HG03097 (cell line): ENCODE data around the gene DCAF15.

ENCODE experiments used
- ATAC-seq: cut with Tn5 transposase; IDR thresholded peaks from one replicate; pipeline ENCODE4 v1.9.1; 2021; ENCODE audit not compliant: unreplicated experiment, low FRiP score

The DCAF15 gene

DNA sequence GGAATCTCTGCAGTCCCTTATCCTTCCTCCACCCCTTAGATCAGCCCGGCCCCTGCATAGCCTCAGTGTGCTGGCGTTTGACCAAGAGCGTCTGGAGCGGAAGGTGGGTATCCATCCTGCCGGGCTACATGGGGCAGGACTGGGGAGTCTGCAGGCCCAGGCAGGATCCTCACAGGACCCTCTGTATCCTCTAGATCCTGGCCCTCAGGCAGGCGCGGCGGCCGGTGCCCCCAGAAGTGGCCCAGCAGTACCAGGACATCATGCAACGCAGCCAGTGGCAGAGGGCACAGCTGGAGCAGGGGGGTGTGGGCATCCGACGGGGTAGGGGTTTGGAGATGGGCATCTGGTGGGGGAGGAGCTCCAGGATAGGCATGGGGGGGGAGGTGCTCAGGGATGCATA lies 23.0 kb upstream of the DCAF15 start:
- ATAC-seq, result no peak

DNA sequence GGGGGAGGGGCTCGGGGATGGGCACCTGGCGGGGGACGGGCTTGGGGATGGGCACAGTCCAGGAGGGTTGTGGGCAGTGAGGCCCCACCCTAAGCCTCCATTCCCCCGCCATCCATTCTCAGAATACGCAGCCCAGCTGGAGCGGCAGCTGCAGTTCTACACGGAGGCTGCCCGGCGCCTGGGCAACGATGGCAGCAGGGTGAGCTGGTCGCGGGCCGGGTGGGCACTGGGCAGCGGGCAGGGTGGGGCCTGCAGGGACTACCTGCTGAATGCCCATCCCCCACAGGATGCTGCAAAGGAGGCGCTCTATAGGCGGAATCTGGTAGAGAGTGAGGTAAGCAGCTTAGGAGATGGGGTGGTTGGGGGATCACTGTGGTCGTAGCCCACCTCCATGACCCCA lies 22.4 kb upstream of the DCAF15 start:
- no peak for ATAC-seq

GRCh38 chr19:13930402-13930801 lies 21.9 kb upstream of the DCAF15 start:
- ATAC-seq, result no peak

GRCh38 chr19:13931391-13932148 lies 20.7 kb upstream of the DCAF15 start:
- no peak for ATAC-seq

GRCh38 chr19:13932149-13932637 lies 20.1 kb upstream of the DCAF15 start:
- no peak for ATAC-seq

- no peak for ATAC-seq
Observed at GRCh38 chr19:13932911-13933393, 19.4 kb upstream of the DCAF15 start.

DNA sequence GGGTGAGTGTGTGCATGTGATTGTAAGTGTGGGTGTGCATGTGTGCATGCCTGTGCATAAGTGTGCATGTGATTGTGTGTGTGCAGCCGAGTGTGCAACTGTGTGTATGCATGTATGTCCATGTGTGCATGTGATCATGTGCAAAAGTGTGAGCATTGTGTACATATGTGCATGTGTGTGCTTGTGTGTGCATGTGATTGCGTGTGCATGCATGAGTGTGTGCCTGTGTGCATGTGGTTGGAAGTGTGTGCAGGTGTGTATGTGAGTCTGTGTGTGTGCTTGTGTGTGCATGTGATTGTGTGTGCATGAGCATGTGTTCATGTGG lies 17.6 kb upstream of the DCAF15 start:
- ATAC-seq, result no peak

GRCh38 chr19:13935765-13936510 lies 16.4 kb upstream of the DCAF15 start:
- no peak for ATAC-seq

DNA sequence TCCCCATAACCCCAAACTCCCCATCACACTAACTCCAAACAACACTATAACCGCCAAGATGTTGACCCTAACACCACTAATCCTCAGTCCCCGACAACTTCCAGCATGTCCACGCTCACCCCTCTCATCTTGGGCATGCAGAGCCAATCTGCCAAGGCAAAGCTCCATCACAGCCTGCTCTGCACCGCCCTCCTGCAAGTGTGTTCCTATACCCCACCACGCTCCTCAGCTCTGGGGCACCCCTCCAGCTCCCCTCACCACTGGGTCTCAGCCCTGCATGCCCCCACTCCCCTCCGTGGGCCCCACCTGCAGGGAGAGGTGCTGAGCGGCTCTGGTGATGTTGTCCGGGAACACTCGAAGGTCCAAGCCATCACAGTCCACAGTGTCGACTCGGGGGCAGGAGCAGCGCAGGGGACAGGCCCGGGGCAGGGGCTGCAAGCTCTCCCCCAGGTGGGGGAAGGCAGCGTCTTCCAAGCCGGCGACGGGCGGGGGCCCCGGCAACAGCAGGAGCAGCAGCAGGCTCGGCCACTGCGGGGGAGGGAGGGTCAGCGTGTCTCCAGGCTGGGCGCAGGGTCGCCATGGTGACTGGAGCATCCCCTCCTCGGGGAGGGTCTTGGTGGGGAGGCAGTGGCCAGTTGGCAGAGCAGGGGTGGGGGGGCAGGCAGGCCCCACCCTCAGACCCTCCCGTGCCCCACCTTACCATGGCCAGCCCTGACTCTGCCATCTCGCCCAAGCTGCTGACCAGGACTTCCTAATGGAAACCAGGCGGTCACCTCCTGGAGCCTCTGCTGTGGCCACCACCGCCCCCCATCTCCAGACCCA lies 14.6 kb upstream of the DCAF15 start:
- no peak for ATAC-seq

- no peak for ATAC-seq
Observed at GRCh38 chr19:13938301-13939064, 13.8 kb upstream of the DCAF15 start, which contains the start of gene PODNL1. Gene PODNL1 (minus strand): TSS chr19:13938417. CDS start chr19:13938181, 236 bp downstream.

DNA sequence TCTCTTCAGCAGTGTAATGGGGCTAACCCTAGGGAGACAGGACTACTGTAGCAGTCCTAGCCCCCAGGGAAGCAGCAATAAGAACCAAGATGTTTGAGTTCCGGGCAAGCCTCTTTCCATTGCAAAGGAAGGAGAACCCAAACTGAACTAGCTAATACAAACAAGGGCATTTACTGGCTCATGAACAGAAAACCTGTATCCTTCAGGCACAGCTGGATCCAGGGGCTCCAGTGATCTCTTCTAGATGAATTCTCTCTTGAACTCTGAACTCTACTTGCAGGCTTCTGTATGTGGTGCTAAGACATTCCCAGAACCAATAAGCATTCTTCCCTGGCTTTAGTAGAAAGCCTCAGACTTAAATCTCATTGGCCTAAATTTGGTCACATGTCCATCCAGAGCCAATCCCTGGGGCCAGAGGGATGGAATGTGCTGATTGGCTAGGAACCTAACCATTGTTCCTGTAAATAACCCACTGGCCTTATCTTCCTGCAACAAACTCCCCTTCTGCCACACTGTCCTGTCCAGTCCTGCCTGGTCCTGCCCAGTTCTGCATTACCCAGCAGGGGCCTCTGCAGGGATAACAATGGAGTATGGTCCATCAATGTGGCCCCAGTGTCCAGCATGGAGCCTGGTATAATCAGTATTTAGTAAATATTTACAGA lies 10.2 kb upstream of the DCAF15 start:
- no peak for ATAC-seq

DNA sequence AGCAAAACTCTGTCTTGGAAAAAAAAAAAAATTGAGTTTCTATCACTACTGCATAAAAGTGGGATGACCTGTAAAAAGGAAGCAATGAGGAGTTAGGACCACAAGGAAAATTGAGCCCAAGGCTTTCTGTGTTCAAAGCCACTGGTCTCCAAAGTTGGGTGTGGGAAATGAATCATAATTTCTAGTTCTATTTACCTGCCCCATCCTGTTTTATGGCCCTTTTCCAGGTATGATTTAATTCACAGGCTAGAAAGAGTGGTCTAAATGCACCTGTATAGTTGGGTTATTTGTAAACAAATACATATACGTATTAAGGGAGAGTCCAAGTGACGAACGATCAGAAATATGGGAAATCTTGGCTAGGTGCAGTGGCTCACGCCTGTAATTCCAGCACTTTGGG lies 5.9 kb upstream of the DCAF15 start:
- no peak for ATAC-seq

DNA sequence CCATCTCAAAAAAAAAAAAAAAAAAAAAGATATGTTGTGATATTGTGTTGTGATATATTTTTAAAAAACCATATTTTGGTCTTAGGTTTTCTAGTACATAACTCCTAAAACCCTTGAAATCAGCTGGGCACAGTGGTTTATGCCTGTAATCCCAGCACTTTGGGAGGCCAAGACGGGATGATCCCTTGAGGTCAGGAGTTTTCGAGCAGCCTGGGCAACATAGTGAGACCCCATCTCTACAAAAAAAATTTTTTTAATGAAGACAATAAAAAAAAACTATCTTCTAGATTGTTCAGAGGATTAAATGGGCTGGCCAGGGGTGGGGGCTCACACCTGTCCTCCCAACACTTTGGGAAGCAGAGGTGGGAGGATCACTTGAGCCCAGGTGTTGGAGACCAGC lies 1.3 kb upstream of the DCAF15 start:
- ATAC-seq, result no peak

- no peak for ATAC-seq
Observed at GRCh38 chr19:13951799-13952153, 533 bp upstream of the DCAF15 start.

DNA sequence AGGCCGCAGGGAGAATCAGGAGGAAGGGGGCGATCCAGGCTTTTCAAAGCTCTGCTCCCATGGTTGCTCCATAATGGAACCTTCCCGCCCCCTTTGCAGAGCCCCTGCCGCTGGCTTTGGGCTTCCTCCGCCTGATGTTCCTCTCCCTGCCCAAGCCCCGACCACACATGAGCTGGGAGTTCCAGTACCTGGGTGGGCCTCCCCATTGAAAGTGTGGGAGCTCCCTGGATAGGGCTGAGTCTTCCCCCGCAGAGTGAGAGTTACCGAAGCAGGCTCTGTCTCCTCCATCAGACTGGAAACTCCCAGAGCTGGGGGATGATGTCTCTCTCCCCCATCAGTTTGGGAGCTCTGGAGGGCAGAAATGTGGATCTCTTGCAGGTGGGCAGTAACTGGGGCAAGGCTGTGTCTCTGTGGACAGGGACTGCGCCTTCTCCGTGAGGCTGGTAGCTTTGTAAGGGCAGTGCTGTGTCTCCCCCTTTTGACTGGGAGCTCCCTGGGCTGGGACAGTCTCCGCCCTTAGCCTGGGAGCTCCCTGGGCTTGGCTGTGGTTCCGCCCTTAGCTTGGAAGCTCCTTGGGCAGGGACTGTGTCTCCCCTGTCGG lies 722 bp downstream of the DCAF15 start:
- ATAC-seq, result no peak

- no peak for ATAC-seq
Observed at GRCh38 chr19:13954185-13954584, 1.9 kb downstream of the DCAF15 start.

DNA sequence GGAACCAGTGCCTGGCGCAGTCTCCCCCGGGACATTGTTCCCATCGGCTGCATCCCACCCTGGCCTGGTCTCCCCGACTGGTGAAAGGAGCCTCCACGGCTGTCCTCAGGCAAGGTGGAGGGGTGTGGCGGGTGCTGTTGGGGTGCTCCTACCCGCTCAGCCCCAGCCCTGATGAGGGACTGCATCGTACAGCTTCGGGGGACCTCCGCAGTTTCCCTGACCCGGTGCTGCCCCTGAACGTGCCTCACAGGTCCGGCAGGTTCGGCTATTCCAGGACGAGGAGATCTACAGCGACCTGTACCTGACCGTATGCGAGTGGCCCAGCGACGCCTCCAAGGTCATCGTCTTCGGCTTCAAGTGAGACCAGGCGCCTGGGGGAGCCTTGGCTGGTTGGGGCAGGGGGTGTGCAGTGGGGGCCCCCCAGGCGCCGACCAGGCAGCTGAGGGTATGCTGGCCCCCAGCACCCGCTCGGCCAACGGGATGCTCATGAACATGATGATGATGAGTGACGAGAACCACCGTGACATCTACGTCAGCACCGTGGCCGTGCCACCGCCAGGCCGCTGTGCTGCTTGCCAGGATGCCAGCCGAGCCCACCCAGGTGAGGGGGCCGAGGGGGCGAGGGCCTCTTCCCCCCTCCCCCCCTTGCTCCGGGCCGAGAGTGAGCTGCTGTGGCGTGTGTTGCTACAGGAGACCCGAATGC lies 3.5 kb downstream of the DCAF15 start:
- no peak for ATAC-seq

- no peak for ATAC-seq
Observed at GRCh38 chr19:13956365-13956744, 4.0 kb downstream of the DCAF15 start.

DNA sequence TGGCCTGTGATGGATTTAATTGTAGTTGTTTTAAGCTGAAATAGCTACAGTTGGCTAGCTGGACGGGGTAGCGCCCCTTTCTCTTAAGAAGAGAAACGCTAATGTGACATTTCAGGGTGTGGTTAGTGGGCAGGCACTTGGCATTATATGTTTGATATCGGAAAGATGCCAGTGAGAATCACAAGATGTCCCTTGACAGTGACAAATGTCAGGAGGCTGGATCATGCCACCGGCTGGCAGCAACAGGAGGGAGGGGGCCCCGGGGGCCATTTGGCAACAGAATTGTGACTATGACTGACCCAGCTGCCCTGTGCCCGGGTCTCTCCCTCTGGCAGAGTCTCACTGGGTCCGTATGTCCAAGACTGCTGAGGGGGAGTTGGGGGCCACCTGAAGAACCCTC lies 4.7 kb downstream of the DCAF15 start:
- ATAC-seq, result no peak
